Activated CD4-positive, CD25-positive, alpha-beta regulatory T cell treated with anti-CD3 and anti-CD28 coated beads, Interleukin-2, amount 50 U/mL, for 72 hours (primary cell): Measurements from ENCODE around the gene KLF15.

Source experiments
- DNase-seq: peaks from one replicate; pipeline ENCODE4 v3.0.0; 2021

The KLF15 gene

DNA sequence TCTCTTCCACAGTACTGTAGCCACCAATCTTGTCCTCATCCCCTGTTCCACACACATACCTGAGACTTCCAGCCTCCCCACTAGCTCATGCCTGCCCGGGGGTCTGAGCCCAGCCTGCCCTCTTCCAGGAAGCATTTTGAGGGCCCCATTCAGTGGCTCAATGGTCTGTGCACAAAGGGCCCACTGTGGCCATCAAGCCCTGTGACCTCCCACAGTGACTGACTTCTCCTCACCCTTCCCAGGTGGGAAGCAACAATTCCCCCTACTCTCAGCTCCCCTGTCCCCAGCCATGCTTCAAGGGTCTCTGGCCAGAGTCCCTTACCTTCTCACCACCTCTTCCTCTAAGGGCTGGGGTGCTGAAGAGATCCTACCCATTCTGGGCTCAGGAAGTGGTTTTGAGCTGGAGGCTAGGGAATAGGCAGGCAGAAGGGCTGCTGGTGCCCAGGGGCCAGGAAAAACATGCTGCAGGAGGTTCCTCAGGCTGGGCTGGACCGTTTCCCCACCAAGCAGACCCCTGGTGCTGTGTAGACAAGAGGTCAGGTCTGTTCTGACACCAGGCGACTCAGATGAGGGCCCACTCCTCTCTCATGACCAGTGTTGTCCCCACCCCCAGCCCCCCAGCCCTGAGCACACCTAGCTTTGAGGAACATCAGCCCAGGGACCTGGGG is 3.0 kb upstream of the KLF15 start:
- DNase-seq: no peak

DNA sequence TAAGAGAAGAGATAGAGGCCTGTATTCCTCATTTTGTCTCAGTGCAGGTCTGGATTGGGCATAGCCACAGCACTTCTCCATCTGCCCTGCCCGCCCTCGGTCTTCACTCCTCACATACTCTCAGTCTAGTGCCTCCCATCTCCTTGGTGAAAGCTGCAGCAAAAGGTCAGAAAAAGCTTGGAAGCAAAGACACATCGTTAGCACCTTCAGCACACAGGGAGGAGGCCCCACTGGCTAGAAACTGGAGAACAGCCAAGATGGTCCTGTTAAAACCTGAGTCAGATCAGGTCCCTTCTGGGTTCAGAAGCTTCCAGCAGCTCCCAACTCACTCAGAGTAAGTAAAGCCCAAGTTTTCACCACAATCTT is 1.6 kb upstream of the KLF15 start:
- DNase-seq: no peak

GRCh38 chr3:126358038-126358815 is 1.0 kb upstream of the KLF15 start:
- DNase-seq: no peak

- DNase-seq: peak; percentile 40
Observed at GRCh38 chr3:126356373-126357264, 589 bp downstream of the KLF15 start.

- no peak for DNase-seq
Observed at GRCh38 chr3:126355777-126356372, 1.3 kb downstream of the KLF15 start.

DNA sequence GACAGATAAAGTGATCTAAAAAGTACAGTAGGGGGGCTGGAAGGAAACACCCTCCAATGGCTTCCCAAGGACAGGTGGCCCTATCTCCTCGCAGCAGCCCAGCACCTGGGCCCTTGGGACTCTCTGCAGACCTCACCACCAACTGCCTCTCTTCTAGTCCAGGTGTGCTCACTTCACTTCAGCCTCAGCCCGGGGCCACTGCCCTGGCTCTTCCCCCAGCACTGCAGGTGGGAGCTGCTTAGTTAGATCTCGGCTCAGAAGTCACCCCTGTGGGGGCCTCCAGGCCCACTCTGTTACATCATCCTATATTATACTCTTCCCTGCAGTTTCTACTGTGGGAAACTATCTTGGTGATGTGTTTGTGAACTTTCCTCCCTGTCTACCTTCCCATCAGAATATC is 2.0 kb downstream of the KLF15 start:
- DNase-seq: no peak

GRCh38 chr3:126354776-126355175 is 2.4 kb downstream of the KLF15 start:
- DNase-seq: no peak

- no peak for DNase-seq
Observed at GRCh38 chr3:126353694-126354321, 3.4 kb downstream of the KLF15 start.

- DNase-seq: peak; percentile 21
Observed at GRCh38 chr3:126352476-126353454, 4.4 kb downstream of the KLF15 start.

DNA sequence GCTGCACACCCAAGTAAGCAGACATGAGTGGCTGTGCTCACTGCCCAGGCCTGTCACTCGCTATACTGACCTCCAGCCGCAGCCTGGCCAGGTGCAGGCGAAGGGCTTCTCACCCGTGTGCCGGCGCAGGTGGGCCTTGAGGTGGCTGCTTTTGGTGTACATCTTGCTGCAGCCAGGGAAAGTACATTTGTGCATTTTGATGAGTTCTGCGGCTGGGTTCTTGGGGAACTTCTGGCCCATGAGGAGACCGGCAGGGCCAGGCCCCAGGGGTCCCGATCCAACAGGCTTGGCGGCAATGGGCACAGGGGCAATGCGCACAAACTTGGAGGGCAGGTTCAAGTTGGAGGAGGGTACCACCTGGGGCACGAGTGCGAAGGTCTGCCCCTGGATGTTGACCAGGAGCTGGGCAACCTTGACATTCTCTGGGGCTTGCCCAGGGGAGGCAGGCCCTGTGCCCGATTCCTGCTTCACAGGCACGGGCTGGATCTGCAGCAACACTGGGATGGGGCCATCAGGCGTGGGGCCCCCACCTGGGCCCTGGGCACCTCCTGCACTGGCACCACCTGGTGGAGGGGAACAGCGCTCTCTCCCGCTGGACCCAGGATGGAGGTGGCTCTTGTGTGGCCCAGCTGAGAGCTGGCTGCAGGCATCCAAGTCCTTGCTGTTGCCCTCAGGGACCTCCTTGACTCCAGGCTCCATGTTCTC is 5.3 kb downstream of the KLF15 start:
- peak; percentile 15 for DNase-seq

GRCh38 chr3:126351086-126351770 is 6.0 kb downstream of the KLF15 start:
- peak; percentile 6 for DNase-seq

GRCh38 chr3:126350502-126351085 is 6.6 kb downstream of the KLF15 start:
- DNase-seq: peak; percentile 14

DNA sequence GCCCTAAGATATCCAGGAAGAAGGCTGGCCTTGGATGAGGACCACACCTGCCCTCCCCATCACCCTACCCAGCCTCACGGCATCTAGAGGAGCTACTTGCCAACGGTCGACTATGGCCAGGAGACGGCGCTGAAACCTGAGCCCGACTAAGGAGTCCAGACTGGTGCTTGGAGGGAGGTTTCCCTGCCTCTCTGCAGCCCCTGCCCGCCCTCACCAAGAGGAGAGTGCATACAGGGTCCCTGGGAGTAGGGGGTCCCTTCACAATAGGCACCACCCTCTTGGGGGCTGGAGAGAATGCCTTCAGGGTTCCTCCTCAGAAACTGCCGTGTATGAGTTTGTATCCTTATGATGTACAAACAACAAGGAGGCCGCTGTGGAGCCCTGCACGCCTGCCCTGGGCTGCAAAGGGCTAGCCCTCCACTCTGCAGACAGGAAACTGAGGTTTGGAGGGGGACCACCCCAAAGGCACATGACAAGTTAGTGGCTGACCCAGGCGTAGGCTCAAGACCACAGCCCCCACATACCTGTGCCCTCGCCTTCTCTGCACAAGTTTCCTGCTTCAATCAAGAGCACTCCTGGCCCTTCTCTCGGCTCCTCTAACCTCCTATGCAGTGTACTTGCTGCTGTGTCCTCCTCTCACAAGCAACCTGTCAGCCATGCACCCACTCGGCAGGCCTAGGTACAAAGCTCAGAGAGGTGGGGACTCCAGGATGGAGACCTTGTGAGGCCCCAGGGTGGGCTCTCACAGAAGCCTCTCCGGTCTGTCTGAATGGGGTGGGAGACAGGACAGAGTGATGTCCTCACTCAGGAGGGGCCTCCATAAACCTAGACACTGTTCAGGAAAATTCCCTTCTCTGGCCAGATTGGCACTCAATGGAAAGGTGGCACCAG is 7.4 kb downstream of the KLF15 start:
- DNase-seq: peak; percentile 29

DNA sequence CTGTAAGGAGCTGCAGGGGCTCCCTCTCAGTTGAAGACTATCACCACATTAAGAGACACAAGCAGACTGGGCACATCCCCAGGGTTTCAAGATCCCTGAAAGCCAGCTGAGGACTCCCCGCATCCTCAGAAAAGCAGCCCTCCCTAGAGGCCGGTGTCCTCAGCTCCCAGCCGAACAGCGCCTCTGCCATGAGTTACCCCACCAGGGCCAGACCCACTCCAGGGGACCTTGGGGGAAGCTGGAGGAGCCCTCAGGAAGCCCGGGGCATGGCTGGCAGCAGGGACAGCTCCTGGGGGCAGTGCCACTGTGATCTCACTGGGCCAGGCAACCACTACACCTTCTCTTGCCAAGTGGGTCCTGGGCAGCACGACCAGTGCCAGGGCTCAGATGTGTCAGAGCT is 8.1 kb downstream of the KLF15 start:
- peak; percentile 18 for DNase-seq

DNA sequence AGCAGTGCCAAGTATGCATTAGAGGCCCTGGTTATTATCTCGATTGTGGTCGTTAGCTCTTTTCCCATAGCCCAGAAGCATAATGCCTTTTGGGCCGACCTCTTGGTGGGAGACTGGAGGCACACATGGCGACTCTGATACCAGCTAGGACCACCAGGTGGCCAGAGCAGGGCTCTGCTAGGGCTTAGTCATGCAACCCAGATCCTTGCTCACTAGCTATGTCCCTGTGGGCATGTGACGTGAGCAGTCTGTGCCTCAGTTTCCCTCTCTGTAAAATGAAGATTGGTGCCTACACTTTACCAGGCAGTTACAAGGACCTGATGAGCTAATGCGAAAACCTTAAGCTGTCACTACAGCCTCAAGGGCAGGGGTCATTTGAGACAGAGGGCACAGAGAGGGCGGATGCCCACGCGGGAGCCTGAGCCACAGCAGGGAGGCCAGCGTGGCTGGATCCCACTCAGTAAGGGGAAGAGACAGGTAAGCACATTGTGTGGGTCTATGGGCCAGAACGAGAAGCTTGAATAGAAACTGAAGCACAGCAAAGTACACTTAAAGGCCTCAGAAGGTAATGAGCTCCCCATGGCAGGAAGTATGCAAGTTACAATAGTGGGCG is 8.8 kb downstream of the KLF15 start:
- DNase-seq: peak; percentile 25

GRCh38 chr3:126347543-126348161 is 9.6 kb downstream of the KLF15 start:
- peak; percentile 18 for DNase-seq

GRCh38 chr3:126346466-126346865 is 10.7 kb downstream of the KLF15 start:
- DNase-seq: no peak
